ENCODE measurements around the gene NAPB.

GRCh38 chr20:23445596-23446217 lies 24.4 kb upstream of the NAPB start:
- TF ChIP-seq POLR2AphosphoS5 (IDR thresholded peaks at IDR 0.05; ENCODE audit: borderline replicate concordance, low read depth, low read length) (no peak), EZH2 (IDR thresholded peaks at IDR 0.05) (no peak), FOXP2 (optimal IDR thresholded peaks at IDR 0.05; ENCODE audit: control extremely low read depth, extremely low read length, insufficient read depth) (no peak)

Data from SK-N-MC (cell line).